Measurements from ENCODE around the gene SLC6A9. TPM values are rescaled to one million over a fixed set of nuclear protein-coding genes. Genes with fewer than 3 reads are reported as not detected.
A peak's percentile ranks its signal among the peaks of the same experiment; 100 is the strongest.

Gene SLC6A9
- polyA plus RNA-seq, 3 donors: not detected

DNA sequence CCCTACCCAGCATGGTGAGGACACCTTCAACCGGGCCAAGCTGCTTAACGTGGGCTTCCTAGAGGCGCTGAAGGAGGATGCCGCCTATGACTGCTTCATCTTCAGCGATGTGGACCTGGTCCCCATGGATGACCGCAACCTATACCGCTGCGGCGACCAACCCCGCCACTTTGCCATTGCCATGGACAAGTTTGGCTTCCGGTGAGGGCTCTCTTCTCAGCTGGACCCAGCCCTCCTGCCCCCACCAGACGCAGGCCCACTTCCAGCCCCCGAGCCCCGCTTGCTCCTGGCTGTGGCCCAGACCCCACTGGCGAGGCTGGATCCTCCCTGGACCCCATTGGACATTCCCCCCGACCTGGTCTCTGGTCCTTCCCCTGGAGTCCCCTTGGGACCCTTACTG, 46.4 kb downstream of the SLC6A9 start:
- no peaks in the 10 kb centered on the region for H3K9me3 ChIP-seq (replicated peaks in 1 of 2; ENCODE audit: control insufficient read depth in 1 of 2, insufficient read depth in 1 of 2, low read length in 2 of 2)
- H3K79me2 ChIP-seq (ENCODE audit: insufficient read depth, low read length): no peaks in the 10 kb centered on the region
- DNase-seq: no peak
- Mint-ChIP-seq H3K4me3 (no peak overlapping the region), H3K4me1 (peaks cover 27% of the 10 kb centered on the region), H3K36me3 (peaks cover 3 to 5% of the 10 kb centered on the region in 2 donors), H3K9me3 (peaks cover 0 to 2% (median 0%) of the 10 kb centered on the region in 7 donors), H3K27me3 (ENCODE audit: low read depth in 3 of 3) (peaks cover under 1 to 6% (median 4%) of the 10 kb centered on the region in 3 donors), H3K27ac (no peak overlapping the region)
- peaks cover 13 to 23% of the 10 kb centered on the region in 2 donors for H3K4me1 ChIP-seq (ENCODE audit: control insufficient read depth in 1 of 2, insufficient read depth in 2 of 2, low read length in 2 of 2)
- TF ChIP-seq, protein P1, sequence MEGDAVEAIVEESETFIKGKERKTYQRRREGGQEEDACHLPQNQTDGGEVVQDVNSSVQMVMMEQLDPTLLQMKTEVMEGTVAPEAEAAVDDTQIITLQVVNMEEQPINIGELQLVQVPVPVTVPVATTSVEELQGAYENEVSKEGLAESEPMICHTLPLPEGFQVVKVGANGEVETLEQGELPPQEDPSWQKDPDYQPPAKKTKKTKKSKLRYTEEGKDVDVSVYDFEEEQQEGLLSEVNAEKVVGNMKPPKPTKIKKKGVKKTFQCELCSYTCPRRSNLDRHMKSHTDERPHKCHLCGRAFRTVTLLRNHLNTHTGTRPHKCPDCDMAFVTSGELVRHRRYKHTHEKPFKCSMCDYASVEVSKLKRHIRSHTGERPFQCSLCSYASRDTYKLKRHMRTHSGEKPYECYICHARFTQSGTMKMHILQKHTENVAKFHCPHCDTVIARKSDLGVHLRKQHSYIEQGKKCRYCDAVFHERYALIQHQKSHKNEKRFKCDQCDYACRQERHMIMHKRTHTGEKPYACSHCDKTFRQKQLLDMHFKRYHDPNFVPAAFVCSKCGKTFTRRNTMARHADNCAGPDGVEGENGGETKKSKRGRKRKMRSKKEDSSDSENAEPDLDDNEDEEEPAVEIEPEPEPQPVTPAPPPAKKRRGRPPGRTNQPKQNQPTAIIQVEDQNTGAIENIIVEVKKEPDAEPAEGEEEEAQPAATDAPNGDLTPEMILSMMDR (IDR thresholded peaks at IDR 0.05): no peak
- peaks cover 4% of the 10 kb centered on the region for H4K20me1 ChIP-seq (ENCODE audit: insufficient read depth, low read length)
- H3K27ac ChIP-seq (ENCODE audit: low read depth in 1 of 2, low read length in 2 of 2): no peak overlapping the region
- H3K9ac ChIP-seq (ENCODE audit: insufficient read depth, low read length, poor library complexity, severe bottlenecking): no peak overlapping the region
- 97% methylated on average over 16 of the region's 16 CpGs for WGBS (ENCODE audit: insufficient coverage)
- H2AFZ ChIP-seq (ENCODE audit: insufficient read depth, low read depth, low read length, poor library complexity, severe bottlenecking): no peak overlapping the region
- no peak overlapping the region for H3K4me2 ChIP-seq (replicated peaks; ENCODE audit: extremely low read depth, low read length, poor library complexity, severe bottlenecking)
- H3K27me3 ChIP-seq (ENCODE audit: control insufficient read depth in 2 of 2, insufficient read depth in 2 of 2, low read length in 2 of 2): no peaks in the 10 kb centered on the region
- no peaks in the 10 kb centered on the region for H3K36me3 ChIP-seq (replicated peaks in 1 of 2; ENCODE audit: control insufficient read depth in 1 of 2, insufficient read depth in 2 of 2, low read length in 2 of 2)
- intact Hi-C loops (cut with micrococcal nuclease): no loop called here
- no peak overlapping the region for H3K4me3 ChIP-seq (replicated peaks in 1 of 3; ENCODE audit: low read depth in 2 of 3, low read length in 3 of 3)

DNA sequence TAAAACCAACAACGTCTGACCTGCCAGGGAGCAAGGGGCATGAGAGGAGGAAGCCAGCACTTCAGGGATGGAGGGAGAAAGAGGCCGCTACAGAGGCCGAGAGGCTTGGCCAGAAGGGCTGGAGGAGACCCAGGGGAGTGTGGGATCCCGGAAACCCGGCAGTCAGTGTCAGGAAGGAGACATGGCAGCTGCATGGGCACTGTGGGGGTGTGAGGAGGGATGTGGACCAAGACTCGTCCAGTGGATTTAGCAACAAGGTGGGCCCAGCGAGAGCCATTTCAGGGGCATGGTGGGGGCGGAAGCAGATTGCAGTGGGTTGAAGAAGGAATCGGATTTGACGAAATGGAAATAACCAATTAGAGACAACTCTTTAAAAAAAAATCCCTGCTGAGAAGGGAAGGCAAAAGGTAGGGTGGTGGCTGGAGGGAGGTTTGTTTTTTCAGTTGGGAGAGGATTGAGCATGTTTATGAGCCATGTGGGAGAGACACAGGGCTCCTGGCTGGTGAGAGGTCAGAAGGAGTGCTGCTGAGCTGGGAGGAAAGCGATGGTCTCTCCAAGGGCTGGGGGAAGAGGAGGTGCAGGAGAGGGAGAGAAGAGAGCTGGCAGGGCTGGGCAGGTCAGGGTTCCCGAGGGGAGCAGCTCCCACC, 47.9 kb downstream of the SLC6A9 start:
- DNase-seq: no peak
- peaks cover 9% of the 10 kb centered on the region for H4K20me1 ChIP-seq (ENCODE audit: insufficient read depth, low read length)
- H3K27me3 ChIP-seq (ENCODE audit: control insufficient read depth in 2 of 2, insufficient read depth in 2 of 2, low read length in 2 of 2): no peaks in the 10 kb centered on the region
- intact Hi-C loops (cut with micrococcal nuclease): no loop called here
- Mint-ChIP-seq H3K4me3 (peak overlapping the region; percentile 11 to 57), H3K27ac (peak overlapping the region in 5 of 7 donors; percentile 12 to 89 (median 78)), H3K36me3 (peaks cover 5 to 9% of the 10 kb centered on the region in 2 donors), H3K27me3 (ENCODE audit: low read depth in 3 of 3) (peaks cover 4 to 6% (median 4%) of the 10 kb centered on the region in 3 donors), H3K4me1 (peaks cover 35% of the 10 kb centered on the region), H3K9me3 (peaks cover 0 to 2% (median 0%) of the 10 kb centered on the region in 7 donors)
- no peaks in the 10 kb centered on the region for H3K9me3 ChIP-seq (replicated peaks in 1 of 2; ENCODE audit: control insufficient read depth in 1 of 2, insufficient read depth in 1 of 2, low read length in 2 of 2)
- peaks cover 4% of the 10 kb centered on the region for H3K79me2 ChIP-seq (ENCODE audit: insufficient read depth, low read length)
- TF ChIP-seq, protein P1 (IDR thresholded peaks at IDR 0.05): no peak
- H3K4me3 ChIP-seq (replicated peaks in 1 of 3; ENCODE audit: low read depth in 2 of 3, low read length in 3 of 3): no peak overlapping the region
- WGBS (ENCODE audit: insufficient coverage): 91% methylated on average over 8 of the region's 12 CpGs
- peak overlapping the region; percentile 41 for H3K4me2 ChIP-seq (replicated peaks; ENCODE audit: extremely low read depth, low read length, poor library complexity, severe bottlenecking)
- peak overlapping the region; percentile 52 for H2AFZ ChIP-seq (ENCODE audit: insufficient read depth, low read depth, low read length, poor library complexity, severe bottlenecking)
- H3K36me3 ChIP-seq (replicated peaks in 1 of 2; ENCODE audit: control insufficient read depth in 1 of 2, insufficient read depth in 2 of 2, low read length in 2 of 2): peaks cover 0 to under 1% of the 10 kb centered on the region in 2 donors
- no peak overlapping the region for H3K9ac ChIP-seq (ENCODE audit: insufficient read depth, low read length, poor library complexity, severe bottlenecking)
- H3K27ac ChIP-seq (ENCODE audit: low read depth in 1 of 2, low read length in 2 of 2): no peak overlapping the region
- peaks cover 20 to 35% of the 10 kb centered on the region in 2 donors for H3K4me1 ChIP-seq (ENCODE audit: control insufficient read depth in 1 of 2, insufficient read depth in 2 of 2, low read length in 2 of 2)

All from CD14-positive monocyte (primary cell).